Fibroblast of lung (primary cell): ENCODE measurements around the gene ABL1. TPM values are rescaled to one million over a fixed set of nuclear protein-coding genes. Genes with fewer than 3 reads are reported as not detected.
"Not testable (repeated sequence)": the region's sequence is repeated elsewhere in the genome, so short reads cannot be mapped to it uniquely, and the experiment has no call there.

ENCODE experiments used
- DNase-seq, 2 donors: peaks; one replicate each; pipeline versions ENCODE4 v3.0.0 to v3.0.0-alpha.2; 2010; ENCODE audit warnings: low read depth in 2 of 2
- H2AFZ ChIP-seq: 2 replicates; pipeline ENCODE4 v1.5.1; 2012; ENCODE audit warnings: low read length, control low read depth, inconsistent platforms
- H3K27ac ChIP-seq: 2 replicates; pipeline ENCODE4 v1.5.1; 2011; ENCODE audit warnings: low read length, control low read depth; ENCODE audit not compliant: insufficient read depth
- H3K27me3 ChIP-seq: 2 replicates; pipeline ENCODE4 v1.5.1; 2011; ENCODE audit warnings: mild to moderate bottlenecking, low read length; ENCODE audit not compliant: control insufficient read depth, insufficient read depth
- H3K36me3 ChIP-seq: 2 replicates; pipeline ENCODE4 v1.5.1; 2011; ENCODE audit warnings: low read length; ENCODE audit not compliant: control insufficient read depth, insufficient read depth
- H3K4me1 ChIP-seq: 2 replicates; pipeline ENCODE4 v1.5.1; 2011; ENCODE audit warnings: low read length; ENCODE audit not compliant: control insufficient read depth, insufficient read depth; ENCODE audit errors: extremely low read depth
- H3K4me2 ChIP-seq: 2 replicates; pipeline ENCODE4 v1.5.1; 2011; ENCODE audit warnings: low read length, control low read depth; ENCODE audit not compliant: insufficient read depth; ENCODE audit errors: extremely low read depth
- H3K4me3 ChIP-seq, 4 experiments: fragments of 200-600 bp in 1 of 4; sonication (generic) in 1 of 4; replicated peaks in 1 of 4; 2 replicates each; pipeline ENCODE4 v1.5.1; 2011 to 2016; ENCODE audit warnings: low read length in 4 of 4, low read depth in 3 of 4, mild to moderate bottlenecking in 3 of 4, control low read depth in 2 of 4, inconsistent platforms in 1 of 4, mixed read lengths in 1 of 4; ENCODE audit not compliant: insufficient read depth in 1 of 4; ENCODE audit errors: control extremely low read depth in 1 of 4
- H3K79me2 ChIP-seq: 2 replicates; pipeline ENCODE4 v1.5.1; 2012; ENCODE audit warnings: mild to moderate bottlenecking, low read length, inconsistent platforms; ENCODE audit not compliant: control insufficient read depth, insufficient read depth
- H3K9ac ChIP-seq: 2 replicates; pipeline ENCODE4 v1.5.1; 2011; ENCODE audit warnings: mild to moderate bottlenecking, low read length, control low read depth; ENCODE audit not compliant: insufficient read depth
- H3K9me3 ChIP-seq: 2 replicates; pipeline ENCODE4 v1.5.1; 2012; ENCODE audit warnings: low read depth, low read length; ENCODE audit not compliant: control insufficient read depth, insufficient read depth
- H4K20me1 ChIP-seq: 2 replicates; pipeline ENCODE4 v1.5.1; 2011; ENCODE audit warnings: low read length; ENCODE audit not compliant: control insufficient read depth, insufficient read depth; ENCODE audit errors: extremely low read depth
- EZH2 ChIP-seq: IDR thresholded peaks from 2 replicates; pipeline ENCODE4 v1.5.1; 2012; ENCODE audit warnings: low read length, control low read depth, mild to moderate bottlenecking; ENCODE audit errors: missing control alignments
- polyA plus RNA-seq, 2 donors: library from polyadenylated mRNA; depleted of rRNA in 1 of 2; stranded (reverse) in 1 of 2; unstranded in 1 of 2; fragments of >200 nt; gene quantifications; 2 replicates each; pipeline ENCODE4 v1.2.1, GENCODE V29; 2011 to 2012; ENCODE audit warnings: missing spikeins in 1 of 2
- total RNA-seq: library from RNA; depleted of rRNA; stranded (reverse); fragments of >200 nt; gene quantifications from 2 replicates; pipeline ENCODE4 v1.2.1, GENCODE V29; 2014
- TF ChIP-seq, protein P1 (sequence below), 2 donors: IDR thresholded peaks in 1 of 2; conservative IDR thresholded peaks in 1 of 2; 1 replicate in 1 of 2; 2 replicates in 1 of 2; pipeline ENCODE4 v1.5.1; 2011 to 2012; ENCODE audit warnings: low read length in 2 of 2, control low read depth in 1 of 2, inconsistent platforms in 1 of 2, low read depth in 1 of 2, mild to moderate bottlenecking in 1 of 2

ABL1 gene
- total and polyA plus RNA-seq, 2 donors (not counting 1 experiment from before 2014, with no cell fraction given), result 46.6 to 65.4 TPM

DNA sequence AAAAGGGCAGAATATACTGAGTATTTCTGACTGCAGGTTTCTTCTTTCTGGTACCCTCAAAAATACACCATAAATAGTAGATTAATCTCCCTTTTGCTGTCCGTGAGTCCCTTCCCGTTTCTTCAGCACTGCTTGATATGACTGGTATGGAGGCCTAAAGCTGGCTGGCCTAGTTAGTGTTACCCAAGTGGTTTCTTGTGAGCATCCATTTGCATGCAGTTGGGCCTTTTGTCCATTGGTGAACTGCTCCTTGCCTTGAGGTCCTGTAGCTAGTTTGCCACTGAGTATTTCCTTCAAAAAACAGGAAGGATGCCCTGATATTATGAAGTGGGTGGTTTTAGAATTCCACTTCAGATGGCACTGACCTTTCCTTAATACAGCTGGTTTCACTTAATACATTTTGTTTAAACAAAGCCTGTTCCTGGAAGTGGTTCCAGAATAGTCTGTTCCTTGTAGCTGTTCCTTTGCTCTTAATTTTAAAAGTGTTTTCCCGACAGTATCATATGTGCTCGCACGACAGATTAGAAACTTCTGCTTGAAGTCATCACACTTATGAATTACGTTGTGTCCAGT lies 40.0 kb upstream of the ABL1 start:
- peak overlapping the region; percentile 46 for H3K4me2 ChIP-seq
- peak in 1 of 2 donors; percentile 67 for DNase-seq
- H3K79me2 ChIP-seq, result peaks cover 11% of the 10 kb centered on the region
- H2AFZ ChIP-seq, result no peak overlapping the region
- TF ChIP-seq, protein P1, sequence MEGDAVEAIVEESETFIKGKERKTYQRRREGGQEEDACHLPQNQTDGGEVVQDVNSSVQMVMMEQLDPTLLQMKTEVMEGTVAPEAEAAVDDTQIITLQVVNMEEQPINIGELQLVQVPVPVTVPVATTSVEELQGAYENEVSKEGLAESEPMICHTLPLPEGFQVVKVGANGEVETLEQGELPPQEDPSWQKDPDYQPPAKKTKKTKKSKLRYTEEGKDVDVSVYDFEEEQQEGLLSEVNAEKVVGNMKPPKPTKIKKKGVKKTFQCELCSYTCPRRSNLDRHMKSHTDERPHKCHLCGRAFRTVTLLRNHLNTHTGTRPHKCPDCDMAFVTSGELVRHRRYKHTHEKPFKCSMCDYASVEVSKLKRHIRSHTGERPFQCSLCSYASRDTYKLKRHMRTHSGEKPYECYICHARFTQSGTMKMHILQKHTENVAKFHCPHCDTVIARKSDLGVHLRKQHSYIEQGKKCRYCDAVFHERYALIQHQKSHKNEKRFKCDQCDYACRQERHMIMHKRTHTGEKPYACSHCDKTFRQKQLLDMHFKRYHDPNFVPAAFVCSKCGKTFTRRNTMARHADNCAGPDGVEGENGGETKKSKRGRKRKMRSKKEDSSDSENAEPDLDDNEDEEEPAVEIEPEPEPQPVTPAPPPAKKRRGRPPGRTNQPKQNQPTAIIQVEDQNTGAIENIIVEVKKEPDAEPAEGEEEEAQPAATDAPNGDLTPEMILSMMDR (conservative IDR thresholded peaks at IDR 0.05 in 1 of 2, IDR thresholded peaks at IDR 0.05 in 1 of 2; ENCODE audit: low read depth in 1 of 2, low read length in 2 of 2), result no peak
- H4K20me1 ChIP-seq, result no peaks in the 10 kb centered on the region
- peaks cover 1% of the 10 kb centered on the region for H3K9me3 ChIP-seq
- peak overlapping the region; percentile 74 for H3K27ac ChIP-seq
- no peak overlapping the region for H3K9ac ChIP-seq
- no peaks in the 10 kb centered on the region for H3K27me3 ChIP-seq
- H3K4me1 ChIP-seq, result peaks cover 11% of the 10 kb centered on the region
- H3K36me3 ChIP-seq, result no peaks in the 10 kb centered on the region
- no peak overlapping the region for H3K4me3 ChIP-seq

DNA sequence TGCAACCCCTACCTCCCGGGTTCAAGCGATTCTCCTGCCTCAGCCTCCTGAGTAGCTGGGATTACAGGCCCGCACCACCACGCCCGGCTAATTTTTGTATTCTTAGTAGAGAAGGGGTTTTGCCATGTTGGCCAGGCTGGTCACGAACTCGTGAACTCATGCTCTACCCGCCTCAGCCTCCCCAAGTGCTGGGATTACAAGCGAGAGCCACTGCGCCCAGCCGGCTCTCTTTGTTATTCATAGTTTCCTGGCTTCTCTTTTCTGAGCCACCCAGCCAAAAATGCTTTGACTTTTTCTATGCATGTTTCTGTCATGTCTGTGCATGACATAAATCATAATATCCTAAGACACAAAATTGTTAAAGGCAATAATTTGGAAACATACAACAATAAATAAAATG lies 31.9 kb upstream of the ABL1 start:
- H3K9me3 ChIP-seq, H3K4me2 ChIP-seq, DNase-seq, H2AFZ ChIP-seq, H3K27me3 ChIP-seq, H3K4me3 ChIP-seq, H4K20me1 ChIP-seq, H3K79me2 ChIP-seq, H3K9ac ChIP-seq, H3K27ac ChIP-seq, H3K4me1 ChIP-seq, H3K36me3 ChIP-seq: not testable (repeated sequence)

DNA sequence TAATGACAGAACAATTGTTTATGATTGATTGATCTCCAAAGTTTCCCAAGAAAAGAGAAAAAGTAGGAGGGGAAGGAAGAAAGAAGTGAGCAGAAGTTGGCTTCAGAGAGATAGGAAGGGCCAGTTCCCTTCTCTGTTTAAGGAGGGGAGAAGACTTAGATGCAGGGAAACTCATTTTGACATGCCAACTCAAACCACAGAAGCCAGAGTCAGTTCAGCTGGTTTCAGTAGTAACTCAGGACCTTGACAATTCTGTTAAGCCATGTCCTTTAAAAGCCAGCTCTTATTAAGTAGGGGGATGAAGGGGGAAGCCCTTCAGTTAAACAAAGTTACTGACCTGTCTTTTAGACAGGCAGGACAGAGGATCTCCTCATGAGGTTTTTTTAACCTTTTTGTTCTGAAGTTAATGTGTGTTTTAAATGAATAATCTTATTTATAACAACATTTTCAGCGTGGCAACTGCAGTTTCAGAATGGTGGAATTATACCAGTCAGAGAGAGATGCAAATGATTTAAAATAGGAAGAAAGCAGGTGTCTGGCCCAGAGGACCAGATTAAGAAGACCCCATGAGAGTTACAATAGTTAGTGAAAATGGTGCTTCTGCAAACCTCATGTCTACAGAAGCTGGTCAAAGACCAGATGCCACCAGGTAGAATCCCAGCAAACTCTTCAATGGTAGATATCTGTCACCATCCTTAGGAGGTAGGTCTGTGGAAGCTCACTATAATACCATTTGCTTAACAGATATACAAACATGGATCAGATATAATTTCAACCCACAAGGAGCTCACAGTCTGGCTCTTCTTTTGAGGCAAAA lies 29.3 kb upstream of the ABL1 start:
- Histone ChIP-seq H3K36me3 (no peaks in the 10 kb centered on the region), H3K9ac (no peak overlapping the region), H3K27ac (no peak overlapping the region), H3K4me2 (no peak overlapping the region), H3K4me3 (no peak overlapping the region), H2AFZ (no peak overlapping the region), H3K27me3 (no peaks in the 10 kb centered on the region), H3K9me3 (no peaks in the 10 kb centered on the region), H4K20me1 (no peaks in the 10 kb centered on the region), H3K4me1 (peaks cover 2% of the 10 kb centered on the region), H3K79me2 (peaks cover 2% of the 10 kb centered on the region)
- TF ChIP-seq, protein P1 (conservative IDR thresholded peaks at IDR 0.05 in 1 of 2, IDR thresholded peaks at IDR 0.05 in 1 of 2; ENCODE audit: low read depth in 1 of 2, low read length in 2 of 2), result no peak
- TF ChIP-seq EZH2, result no peak
- peak; percentile 40 to 42 for DNase-seq
